Renal cortical epithelial cell (primary cell): ENCODE measurements around the gene ZNF614. TPM values are rescaled to one million over a fixed set of nuclear protein-coding genes. Genes with fewer than 3 reads are reported as not detected.
"Not testable (repeated sequence)": the region's sequence is repeated elsewhere in the genome, so short reads cannot be mapped to it uniquely, and the experiment has no call there.

ENCODE experiments used
- DNase-seq: peaks from one replicate; pipeline ENCODE4 v3.0.0-alpha.2; 2011; ENCODE audit warnings: low read depth
- total RNA-seq: library from RNA; depleted of rRNA; stranded (reverse); fragments of >200 nt; gene quantifications from 2 replicates; pipeline ENCODE4 v1.2.3, GENCODE V29; 2014

ZNF614 gene
- total RNA-seq: 11.6 and 15.8 TPM in 2 replicates

DNA sequence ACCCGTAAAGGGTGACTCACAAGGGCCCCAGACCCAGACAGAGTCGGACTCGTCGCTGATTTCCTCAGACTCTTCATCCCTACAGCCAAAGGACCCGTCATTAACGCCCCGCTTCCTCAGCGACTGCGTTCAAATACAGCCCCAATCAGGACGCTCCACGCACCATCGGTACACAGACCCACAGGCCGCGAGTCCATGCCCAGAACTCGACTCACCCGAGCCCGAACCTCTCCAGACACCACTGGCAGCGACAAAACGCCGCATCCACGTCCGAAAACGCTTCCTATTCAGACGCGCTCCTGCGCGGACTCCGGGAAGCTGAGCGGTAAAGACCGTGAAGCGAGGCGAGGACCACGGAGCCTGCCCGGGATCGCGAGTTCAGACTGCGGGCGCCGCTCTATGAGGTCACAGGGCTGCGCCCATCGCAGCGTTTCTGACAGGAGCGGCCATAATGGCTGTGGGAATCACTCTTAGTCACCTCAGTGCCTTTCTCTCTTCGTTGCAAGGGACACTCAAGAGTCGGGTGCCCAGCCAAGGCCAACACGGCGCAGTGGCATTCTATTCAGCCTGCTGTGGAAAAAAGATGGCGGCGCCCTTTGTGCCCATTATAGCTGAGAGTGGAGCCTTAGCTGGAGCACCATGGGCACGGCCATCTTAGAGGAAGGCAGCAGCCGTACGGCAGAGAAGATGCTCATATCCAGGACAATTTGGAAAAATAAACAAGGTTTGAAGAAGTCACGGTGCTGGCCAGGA is at the start of gene ZNF614:
TSS of gene ZNF614 (minus strand) at position 353 of the 753 bp plus-strand sequence. CDS start 2,634 bp downstream, outside the sequence.
- peak; percentile 74 for DNase-seq

GRCh38 chr19:52070496-52070895 is 42.3 kb upstream of the ZNF614 start:
- DNase-seq: no peak

DNA sequence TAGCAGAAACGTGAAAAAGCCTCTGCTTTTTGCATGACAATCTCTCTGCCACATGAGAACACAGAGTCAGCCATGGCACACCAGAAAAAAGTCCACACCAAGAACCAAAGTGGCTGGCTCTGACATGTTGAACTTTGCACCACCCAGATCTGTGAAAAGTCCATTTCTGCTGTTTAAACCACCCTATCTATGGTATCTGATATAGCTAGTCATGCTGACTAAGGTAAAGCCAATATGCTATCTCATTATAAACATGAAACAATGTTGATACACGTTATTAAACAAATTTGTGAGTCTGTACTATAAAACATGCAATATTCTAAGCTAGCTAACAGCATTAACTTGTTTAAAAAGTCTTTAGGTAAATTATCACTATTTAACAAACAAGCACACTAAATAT is 41.5 kb upstream of the ZNF614 start:
- DNase-seq: no peak

GRCh38 chr19:52066258-52066863 is 38.2 kb upstream of the ZNF614 start:
- no peak for DNase-seq

DNA sequence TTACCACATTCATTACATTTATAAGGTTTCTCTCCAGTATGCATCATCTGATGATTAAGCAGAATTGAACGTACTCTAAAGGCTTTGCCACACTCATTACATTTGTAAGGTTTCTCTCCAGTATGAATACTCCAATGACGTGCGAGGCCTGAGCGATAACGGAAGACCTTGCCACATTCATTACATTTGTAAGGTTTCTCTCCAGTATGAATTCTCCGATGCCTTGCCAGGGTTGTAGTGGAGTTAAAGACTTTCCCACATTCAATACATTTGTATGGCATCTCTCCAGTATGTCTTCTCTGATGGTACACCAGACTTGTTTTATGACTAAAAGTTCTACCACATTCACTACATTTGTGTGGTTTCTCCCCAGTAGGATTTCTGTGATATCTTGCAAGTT is 37.2 kb upstream of the ZNF614 start:
- DNase-seq: no peak

GRCh38 chr19:52056480-52056879 is 28.3 kb upstream of the ZNF614 start:
- DNase-seq: not testable (repeated sequence)

DNA sequence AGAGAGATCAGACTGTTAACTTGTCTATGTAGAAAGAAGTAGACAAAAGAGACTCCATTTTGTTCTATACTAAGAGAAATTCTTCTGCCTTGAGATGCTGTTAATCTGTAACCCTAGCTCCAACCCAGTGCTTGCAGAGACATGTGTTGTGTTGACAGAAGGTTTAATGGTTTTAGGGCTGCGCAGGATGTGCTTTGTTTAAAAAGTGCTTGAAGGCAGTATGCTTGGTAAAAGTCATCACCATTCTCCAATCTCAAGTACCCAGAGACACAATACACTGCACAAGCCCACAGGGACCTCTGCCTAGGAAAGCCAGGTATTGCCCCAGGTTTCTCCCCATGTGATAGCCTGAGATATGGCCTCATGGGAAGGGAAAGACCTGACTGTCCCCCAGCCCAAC is 23.6 kb upstream of the ZNF614 start:
- DNase-seq: not testable (repeated sequence)

DNA sequence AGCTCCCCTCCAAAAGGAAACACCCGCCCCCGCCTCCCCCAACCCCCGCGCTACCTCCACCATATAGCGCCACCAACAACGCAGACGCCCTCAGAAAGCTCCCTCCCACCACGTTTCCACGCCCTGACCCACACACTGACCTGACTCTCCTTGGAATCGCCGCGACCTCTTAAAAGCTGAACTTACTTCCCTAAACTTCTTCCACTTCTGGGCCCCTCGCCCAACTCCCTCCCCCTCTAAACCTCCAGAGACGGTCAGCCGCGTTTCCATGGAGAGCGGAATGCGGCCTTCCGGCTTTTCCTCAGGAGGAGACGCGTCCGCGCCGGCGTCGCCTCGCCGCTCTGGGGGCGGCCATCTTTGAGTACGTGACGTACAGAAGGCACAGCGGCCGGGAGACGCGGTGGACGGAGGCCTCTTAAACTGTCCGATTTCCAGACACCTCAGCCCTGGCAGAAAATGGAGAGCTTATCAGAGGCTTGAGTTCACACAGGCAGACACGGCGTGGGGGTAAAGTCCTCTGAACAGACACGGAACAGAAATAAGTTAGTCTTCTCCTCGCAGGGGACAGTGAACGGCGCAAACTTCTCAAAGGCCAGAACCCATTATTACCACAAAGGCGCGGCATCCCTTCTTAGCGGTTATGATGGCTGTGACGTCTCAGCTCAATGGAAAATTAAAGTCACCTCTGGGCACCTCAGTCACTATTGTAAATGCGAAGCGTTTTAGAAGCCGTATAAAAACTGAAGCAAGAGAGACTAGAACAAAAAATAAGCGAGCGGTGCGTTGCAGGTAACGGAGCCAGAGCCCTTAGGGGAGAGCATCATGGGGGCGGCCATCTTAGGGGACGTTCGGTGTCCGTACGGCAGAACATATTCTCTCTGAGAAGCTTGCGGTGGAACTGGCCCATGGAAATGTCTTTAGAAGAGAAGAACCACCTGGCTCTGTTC is 20.6 kb upstream of the ZNF614 start, which contains the start of gene ZNF432:
TSS of gene ZNF432 (minus strand) at position 284 of the 947 bp plus-strand sequence. CDS start 1,970 bp downstream, outside the sequence.
- peak; percentile 82 for DNase-seq

- DNase-seq: no peak
Observed at GRCh38 chr19:52039169-52039568, 11.0 kb upstream of the ZNF614 start.

- DNase-seq: no peak
Observed at GRCh38 chr19:52034051-52034728, 6.0 kb upstream of the ZNF614 start.

DNA sequence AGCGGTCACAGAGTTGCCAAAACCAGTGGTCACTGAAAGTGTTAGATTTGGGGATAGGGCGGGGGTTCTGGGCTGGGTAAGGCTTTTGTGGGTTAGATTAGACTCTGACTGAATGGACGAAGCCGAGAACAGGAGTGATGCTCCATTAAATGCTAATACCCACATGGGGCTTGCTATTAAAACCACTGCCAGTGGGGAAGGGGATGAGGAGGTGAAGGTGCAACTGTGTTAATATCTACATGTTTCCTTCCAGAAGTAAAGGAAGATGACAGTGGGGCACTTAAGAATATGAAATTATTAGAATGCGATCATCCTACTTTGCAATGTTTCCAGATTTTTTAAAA is 573 bp upstream of the ZNF614 start:
- no peak for DNase-seq

DNA sequence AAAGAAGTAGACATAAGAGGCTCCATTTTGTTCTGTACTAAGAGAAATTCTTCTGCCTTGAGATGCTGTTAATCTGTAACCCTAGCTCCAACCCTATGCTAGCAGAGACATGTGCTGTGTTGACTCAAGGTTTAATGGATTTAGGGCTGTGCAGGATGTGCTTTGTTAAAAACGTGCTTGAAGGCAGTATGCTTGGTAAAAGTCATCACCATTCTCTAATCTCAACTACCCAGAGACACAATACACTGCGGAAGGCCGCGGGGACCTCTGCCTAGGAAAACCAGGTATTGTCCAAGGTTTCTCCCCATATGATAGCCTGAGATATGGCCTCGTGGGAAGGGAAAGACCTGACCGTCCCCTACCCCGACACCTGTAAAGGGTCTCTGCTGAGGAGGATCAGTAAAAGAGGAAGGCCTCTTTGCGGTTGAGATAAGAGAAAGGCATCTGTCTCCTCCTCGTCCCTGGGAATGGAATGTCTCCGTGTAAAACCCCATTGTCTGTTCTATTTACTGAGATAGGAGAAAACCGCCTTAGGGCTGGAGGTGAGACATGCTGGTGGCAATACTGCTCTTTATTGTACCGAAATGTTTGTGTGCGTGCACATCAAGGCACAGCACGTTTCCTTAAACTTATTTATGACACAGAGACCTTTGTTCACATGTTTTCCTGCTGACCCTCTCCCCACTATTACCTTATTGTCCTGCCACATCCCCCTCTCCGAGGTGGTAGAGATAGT is 1.8 kb downstream of the ZNF614 start:
- DNase-seq: not testable (repeated sequence)

- not testable (repeated sequence) for DNase-seq
Observed at GRCh38 chr19:52024478-52024877, 3.7 kb downstream of the ZNF614 start.

DNA sequence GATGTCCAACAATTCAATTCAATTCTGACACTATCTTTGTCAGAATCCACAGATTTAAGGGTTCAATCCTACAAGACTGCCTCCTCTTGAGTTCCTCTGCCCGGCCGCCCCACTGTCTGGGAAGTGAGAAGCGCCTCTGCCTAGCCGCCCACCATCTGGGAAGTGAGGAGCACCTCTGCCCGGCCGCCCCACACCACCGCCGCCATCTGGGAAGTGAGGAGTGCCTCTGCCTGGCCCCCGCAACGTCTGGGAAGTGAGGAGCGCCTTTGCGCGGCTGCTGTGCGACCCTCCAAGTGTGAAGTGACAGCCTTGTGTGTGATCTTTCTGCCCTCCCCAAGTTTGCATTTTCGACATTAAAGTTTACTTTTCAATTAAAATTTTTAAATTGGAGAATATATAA is 6.0 kb downstream of the ZNF614 start:
- no peak for DNase-seq

- DNase-seq: no peak
Observed at GRCh38 chr19:52020506-52020905, 7.7 kb downstream of the ZNF614 start.

- DNase-seq: no peak
Observed at GRCh38 chr19:52010674-52011073, 17.5 kb downstream of the ZNF614 start.

DNA sequence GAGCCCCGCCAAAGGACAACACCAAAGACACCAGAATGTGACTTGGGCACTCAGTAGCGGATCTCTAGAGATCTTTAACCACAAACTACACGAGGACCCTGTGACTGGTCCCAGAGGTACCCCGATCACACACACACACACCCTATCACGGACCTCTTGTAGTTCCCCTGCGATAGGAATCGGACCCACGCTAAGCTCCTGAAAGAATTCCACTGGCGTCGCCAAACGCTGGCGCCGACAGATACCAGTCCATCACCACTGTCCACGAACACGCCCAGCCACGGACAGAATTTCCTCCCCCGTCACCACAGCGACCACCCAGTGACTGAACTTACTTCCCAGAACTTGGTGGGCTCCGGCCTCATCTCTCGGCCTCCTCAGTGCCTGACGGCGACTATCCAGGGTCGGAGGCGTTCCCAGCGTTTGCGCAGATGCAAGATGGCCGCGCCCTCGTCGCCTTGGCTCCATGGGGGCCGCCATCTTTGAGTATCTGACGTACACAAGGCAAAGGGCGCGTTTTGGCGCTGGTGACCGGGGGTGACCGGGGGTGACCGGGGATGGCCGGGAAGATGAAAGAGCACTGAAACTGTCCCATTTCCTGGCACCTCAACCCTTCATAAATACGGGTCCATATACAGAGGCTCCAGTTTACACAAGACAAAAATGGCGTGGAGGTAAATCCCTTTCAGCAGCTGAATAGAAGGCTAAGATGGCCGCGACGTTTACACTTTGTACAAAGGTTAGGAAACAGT is 20.2 kb downstream of the ZNF614 start, which contains the start of gene ZNF615:
TSS of gene ZNF615 (minus strand) at position 406 of the 752 bp plus-strand sequence. CDS start 4,500 bp downstream, outside the sequence.
- peak; percentile 60 for DNase-seq

- DNase-seq: no peak
Observed at GRCh38 chr19:52007451-52007805, 20.8 kb downstream of the ZNF614 start.

DNA sequence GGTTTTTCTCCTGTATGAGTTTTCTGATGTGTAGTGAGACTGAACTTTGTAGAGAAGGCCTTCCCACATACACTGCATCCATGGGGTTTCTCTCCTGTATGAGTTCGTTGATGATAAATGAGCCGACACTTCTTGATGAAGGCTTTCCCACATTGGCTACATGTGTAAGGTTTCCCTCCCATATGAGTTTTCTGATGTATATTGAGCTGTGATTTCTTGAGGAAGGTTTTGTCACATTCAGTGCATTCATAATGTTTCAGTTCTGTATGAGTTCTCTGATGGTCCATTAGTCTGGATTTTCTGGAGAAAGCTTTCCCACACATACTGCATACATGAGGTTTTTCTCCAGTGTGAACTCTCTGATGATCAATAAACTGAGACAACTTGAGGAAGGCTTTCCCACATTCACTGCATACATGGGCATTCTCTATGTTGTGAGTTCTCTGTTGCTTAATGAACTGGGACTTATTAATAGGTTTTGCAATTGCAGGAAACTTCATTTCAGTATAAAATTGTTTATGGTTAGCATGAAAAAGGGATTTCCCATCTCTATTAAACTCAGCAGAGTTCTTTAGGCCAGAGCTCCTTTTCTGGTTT is 34.0 kb downstream of the ZNF614 start:
- peak; percentile 2 for DNase-seq

GRCh38 chr19:51993422-51993821 is 34.8 kb downstream of the ZNF614 start:
- DNase-seq: no peak
